Measurements from ENCODE around the gene MBD5.

The MBD5 gene

GRCh38 chr2:148490840-148491439 lies 470.0 kb downstream of the MBD5 start:
- DNase-seq = no peak

GRCh38 chr2:148493822-148494563 lies 473.1 kb downstream of the MBD5 start:
- DNase-seq = no peak

DNA sequence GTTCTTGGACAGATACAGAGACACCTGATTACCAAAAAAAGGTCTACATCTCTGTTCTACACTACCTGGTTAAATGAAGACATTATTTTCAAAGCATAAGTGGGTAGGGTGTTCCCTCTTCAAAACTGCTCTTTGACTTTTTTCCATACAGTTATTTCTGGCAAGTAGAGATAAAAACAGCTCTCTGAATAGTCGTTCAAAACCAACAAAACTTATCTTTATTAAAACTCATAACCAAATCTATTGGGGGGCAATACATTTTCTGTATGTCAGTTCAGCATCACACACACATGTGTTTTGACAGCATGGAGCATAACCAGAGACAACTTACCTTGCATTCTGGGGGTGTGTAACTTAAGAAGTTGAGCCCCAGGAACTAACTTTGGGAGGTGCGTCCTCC lies 474.7 kb downstream of the MBD5 start:
- no peak for DNase-seq

DNA sequence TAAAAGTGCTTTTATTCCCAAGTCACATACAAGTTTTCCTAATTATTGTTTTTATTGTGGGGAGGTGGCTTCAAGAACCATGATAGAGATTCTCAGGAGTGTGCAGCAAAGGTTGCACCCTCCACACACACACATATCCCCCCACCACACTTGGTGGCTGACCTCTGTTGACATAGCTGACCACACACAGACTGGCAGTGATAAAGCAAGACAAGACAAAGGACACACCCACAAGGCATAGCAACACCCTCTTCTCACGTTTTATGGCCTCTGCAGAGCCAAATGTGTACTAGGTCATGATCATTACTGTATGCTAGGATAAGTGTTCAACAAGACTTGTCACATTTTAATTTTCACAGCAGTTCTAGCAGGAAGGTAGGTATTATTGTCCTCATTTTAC lies 480.7 kb downstream of the MBD5 start:
- DNase-seq = no peak

DNA sequence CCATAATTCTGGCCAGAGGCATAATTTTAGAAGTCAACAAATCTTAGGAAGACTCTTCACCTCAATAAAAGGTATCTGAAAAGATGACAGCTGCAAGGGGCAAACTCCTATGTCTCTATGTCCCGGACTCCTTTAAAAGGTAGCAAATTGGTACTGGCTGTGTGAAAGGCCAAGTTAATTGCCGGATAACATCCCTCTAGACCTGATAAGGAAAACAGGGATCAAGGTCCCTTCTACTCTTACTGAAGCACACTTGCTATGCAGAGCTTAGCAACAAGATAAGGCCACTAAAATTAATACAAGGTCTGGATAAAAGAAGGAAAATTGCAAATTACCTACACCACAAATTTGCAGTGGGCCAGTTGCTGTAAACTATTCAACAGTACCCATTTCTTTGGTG lies 482.6 kb downstream of the MBD5 start:
- no peak for DNase-seq

GRCh38 chr2:148507970-148508369 lies 487.1 kb downstream of the MBD5 start:
- no peak for DNase-seq

DNA sequence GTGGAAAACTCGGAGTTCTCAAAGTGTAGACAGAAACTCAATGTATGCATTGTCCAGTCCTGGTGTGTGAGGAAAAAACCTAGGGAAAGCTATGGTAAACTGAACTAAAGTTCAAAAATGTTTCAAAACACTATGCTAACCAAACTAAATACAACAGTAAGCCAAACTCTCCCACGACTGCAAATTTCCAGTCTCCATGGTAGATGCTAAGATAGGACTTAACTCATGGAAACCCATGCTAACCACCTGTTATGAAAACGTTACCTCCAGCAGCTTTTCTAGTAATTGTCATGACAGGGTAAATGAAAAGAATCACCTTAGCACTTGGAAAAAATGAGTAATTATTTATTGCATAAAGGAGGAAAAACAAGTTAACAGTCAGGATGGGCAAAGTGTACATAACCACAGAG lies 488.0 kb downstream of the MBD5 start:
- DNase-seq = no peak

DNA sequence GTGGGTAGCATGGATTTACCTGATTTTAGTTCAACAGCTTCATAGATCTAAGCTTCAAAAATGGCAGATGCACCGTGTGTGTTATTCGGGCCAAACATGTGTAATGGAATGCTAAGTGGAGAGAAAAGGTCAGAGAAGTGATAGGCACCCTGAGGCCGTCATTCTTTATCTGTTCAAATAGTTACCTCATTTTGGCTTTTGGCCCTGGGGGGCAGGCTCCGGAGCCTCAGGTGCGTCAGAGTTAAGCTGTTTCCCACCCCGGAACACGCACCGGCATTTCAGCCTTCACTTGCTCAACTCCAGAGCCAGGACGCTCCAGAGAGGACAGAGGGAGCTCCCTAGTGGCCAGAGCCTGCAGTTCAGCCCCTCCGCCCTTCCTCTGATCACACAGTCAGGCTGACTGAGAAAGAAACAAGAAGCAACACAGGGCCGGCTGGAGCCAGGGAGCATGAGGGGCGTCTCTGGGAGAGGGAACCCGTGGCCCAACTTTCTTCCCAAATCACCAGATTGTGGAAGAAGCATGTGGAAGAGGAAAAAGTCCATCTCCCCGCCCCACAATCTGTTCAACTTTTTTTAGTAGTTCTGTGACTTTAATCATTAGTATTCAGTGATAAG lies 488.5 kb downstream of the MBD5 start:
- DNase-seq = peak; percentile 29

DNA sequence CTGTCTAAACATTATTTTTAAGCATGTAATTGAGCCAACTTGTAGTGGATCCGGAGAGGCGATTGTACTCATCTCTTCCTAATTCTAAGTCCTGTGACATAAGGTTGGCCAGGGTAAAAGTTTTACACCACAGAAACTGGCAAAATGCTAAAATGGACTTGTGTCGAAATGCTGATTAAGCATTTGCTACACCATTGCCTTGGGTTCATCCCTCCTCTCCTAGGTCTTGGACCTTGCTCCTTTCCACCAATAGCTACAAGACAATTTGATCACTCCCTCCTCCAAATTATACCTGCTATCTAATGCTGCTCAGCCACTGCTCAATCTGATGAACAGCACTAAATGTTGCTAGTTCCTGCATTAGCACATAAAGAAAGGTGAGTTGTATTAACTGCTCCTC lies 491.0 kb downstream of the MBD5 start:
- no peak for DNase-seq

GRCh38 chr2:148512501-148512900 lies 491.6 kb downstream of the MBD5 start:
- no peak for DNase-seq

GRCh38 chr2:148513427-148513826 lies 492.5 kb downstream of the MBD5 start:
- DNase-seq = no peak

DNA sequence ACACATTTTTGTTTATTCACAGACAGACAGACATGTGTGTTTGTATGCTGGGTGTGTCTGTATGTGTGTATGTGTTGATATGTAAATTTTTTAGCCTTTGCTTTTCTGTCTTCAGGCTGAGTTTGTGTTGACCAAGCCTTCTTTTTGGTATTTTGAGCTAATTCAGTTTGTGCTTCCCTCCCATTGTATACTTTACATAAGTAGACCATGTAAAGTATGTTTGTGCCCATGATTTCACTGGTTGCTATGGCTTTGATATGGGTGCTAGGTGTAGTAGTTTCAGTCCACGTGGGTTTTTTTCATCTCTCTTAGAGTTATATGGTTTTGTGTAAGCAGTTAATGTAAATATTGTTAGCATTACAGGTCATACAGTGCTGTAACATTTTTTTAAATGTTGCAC lies 494.2 kb downstream of the MBD5 start:
- no peak for DNase-seq

- no peak for DNase-seq
These were observed 495.1 kb downstream of the MBD5 start for GRCh38 chr2:148515976-148516375.

- no peak for DNase-seq
These were observed 496.4 kb downstream of the MBD5 start for GRCh38 chr2:148517296-148517695.

- no peak for DNase-seq
These were observed 496.9 kb downstream of the MBD5 start for GRCh38 chr2:148517822-148518221.

DNA sequence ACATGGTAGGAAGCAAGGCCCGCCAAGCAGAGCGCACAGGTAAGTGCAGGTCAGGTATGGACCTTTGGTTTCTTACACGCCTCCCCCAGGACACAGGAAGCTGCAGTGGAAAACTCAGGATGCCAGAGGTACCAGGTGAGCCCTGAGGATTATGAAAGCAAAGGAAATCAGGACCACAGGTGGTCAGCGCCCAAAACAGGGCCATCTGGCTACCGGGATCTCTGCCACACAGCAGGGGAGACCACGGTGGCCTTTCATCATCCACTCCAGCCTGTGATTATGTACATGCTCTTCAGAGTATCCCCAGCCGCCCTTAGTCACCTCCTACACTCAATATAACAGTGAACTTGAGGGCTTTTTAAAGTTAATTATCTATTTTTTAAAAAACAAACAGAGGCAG lies 498.1 kb downstream of the MBD5 start:
- no peak for DNase-seq

GRCh38 chr2:148521181-148521580 lies 500.3 kb downstream of the MBD5 start:
- no peak for DNase-seq

- no peak for DNase-seq
These were observed 502.4 kb downstream of the MBD5 start for GRCh38 chr2:148523315-148523714.

- DNase-seq = no peak
These were observed 503.6 kb downstream of the MBD5 start for GRCh38 chr2:148524519-148524919.

GRCh38 chr2:148525130-148525529 lies 504.2 kb downstream of the MBD5 start:
- no peak for DNase-seq

- no peak for DNase-seq
These were observed 505.8 kb downstream of the MBD5 start for GRCh38 chr2:148526509-148527346.

- DNase-seq = no peak
These were observed 506.8 kb downstream of the MBD5 start for GRCh38 chr2:148527488-148528340.
